Measurements from ENCODE around the gene RYR2. TPM values are rescaled to one million over a fixed set of nuclear protein-coding genes. Genes with fewer than 3 reads are reported as not detected.

RYR2 gene
- total RNA-seq, 1 donor from 2014 or later = 0.90 TPM

DNA sequence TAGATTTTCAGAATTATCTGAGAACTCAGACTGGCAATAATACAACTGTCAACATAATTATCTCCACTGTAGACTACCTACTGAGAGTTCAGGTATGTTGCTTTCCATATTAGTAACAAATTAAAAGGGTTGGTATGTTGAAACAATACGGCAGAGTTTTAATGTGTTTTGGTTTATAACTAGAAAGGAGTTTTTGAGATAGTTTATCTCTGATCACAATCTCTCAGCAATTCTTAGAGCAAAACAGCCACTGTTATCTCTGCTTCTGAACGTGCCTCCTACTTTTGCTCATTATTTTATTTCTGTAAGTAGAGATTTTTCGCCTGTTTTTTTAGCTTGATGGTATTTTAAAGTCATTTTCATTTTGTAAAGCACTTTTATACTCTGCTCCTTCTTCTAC, 730.0 kb downstream of the RYR2 start:
- Histone ChIP-seq H3K36me3 (no peaks in the 10 kb centered on the region), H3K4me1 (no peaks in the 10 kb centered on the region), H3K27me3 (no peaks in the 10 kb centered on the region), H4K20me1 (ENCODE audit: low read depth) (no peaks in the 10 kb centered on the region), H3K79me2 (ENCODE audit: low read depth) (no peaks in the 10 kb centered on the region), H3K27ac (no peak overlapping the region), H3K9ac (no peak overlapping the region), H2AFZ (replicated peaks) (no peak overlapping the region), H3K4me3 (no peak overlapping the region), H3K4me2 (no peak overlapping the region), H3K9me3 (ENCODE audit: low read depth) (no peaks in the 10 kb centered on the region), H3F3A (ENCODE audit: low read depth) (no peaks in the 10 kb centered on the region)
- H3K36me3 Mint-ChIP-seq = no peaks in the 10 kb centered on the region
- H3K4me1 Mint-ChIP-seq = no peaks in the 10 kb centered on the region
- no peak overlapping the region for H3K27ac Mint-ChIP-seq
- H3K27me3 Mint-ChIP-seq (ENCODE audit: insufficient read depth, low read depth) = peaks cover 3% of the 10 kb centered on the region
- no peak overlapping the region for H3K4me3 Mint-ChIP-seq
- DNase-seq (ENCODE audit: low spot score) = no peak
- H3K9me3 Mint-ChIP-seq = no peaks in the 10 kb centered on the region
- TF ChIP-seq, protein P1, sequence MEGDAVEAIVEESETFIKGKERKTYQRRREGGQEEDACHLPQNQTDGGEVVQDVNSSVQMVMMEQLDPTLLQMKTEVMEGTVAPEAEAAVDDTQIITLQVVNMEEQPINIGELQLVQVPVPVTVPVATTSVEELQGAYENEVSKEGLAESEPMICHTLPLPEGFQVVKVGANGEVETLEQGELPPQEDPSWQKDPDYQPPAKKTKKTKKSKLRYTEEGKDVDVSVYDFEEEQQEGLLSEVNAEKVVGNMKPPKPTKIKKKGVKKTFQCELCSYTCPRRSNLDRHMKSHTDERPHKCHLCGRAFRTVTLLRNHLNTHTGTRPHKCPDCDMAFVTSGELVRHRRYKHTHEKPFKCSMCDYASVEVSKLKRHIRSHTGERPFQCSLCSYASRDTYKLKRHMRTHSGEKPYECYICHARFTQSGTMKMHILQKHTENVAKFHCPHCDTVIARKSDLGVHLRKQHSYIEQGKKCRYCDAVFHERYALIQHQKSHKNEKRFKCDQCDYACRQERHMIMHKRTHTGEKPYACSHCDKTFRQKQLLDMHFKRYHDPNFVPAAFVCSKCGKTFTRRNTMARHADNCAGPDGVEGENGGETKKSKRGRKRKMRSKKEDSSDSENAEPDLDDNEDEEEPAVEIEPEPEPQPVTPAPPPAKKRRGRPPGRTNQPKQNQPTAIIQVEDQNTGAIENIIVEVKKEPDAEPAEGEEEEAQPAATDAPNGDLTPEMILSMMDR (IDR thresholded peaks at IDR 0.05) = no peak
- TF ChIP-seq EZH2phosphoT487 (IDR thresholded peaks at IDR 0.05) (no peak), EZH2 (IDR thresholded peaks at IDR 0.05) (no peak)

DNA sequence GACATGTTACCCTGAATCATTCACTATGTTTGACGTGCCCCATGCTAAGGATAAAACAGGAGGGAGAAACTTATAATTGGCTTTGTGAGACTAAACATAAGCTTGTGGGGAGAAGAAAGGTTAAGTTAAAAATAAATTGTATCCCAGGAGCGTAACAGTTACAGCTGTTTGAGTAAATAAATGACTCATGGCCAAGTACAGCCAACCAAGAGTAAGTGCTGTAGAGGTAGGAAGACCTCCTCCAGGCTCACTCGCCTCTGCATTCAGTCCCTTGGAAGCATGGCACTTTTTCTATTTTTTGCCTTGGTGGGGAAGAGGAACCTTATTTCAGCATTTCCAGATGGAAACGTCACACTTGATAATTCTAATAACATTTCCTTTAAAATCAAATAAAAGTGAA, 732.3 kb downstream of the RYR2 start:
- Histone ChIP-seq H3K4me1 (no peaks in the 10 kb centered on the region), H3K27me3 (no peaks in the 10 kb centered on the region), H3K4me3 (no peak overlapping the region), H3K79me2 (ENCODE audit: low read depth) (no peaks in the 10 kb centered on the region), H3K27ac (no peak overlapping the region), H2AFZ (replicated peaks) (no peak overlapping the region), H3K36me3 (no peaks in the 10 kb centered on the region), H3K4me2 (no peak overlapping the region), H3K9ac (no peak overlapping the region), H3F3A (ENCODE audit: low read depth) (no peaks in the 10 kb centered on the region), H3K9me3 (ENCODE audit: low read depth) (no peaks in the 10 kb centered on the region), H4K20me1 (ENCODE audit: low read depth) (no peaks in the 10 kb centered on the region)
- no peak for TF ChIP-seq EZH2phosphoT487 (IDR thresholded peaks at IDR 0.05)
- TF ChIP-seq, protein P1 (IDR thresholded peaks at IDR 0.05) = no peak
- TF ChIP-seq EZH2 (IDR thresholded peaks at IDR 0.05) = no peak
- no peak for DNase-seq (ENCODE audit: low spot score)
- H3K27me3 Mint-ChIP-seq (ENCODE audit: insufficient read depth, low read depth) = peaks cover 3% of the 10 kb centered on the region
- H3K36me3 Mint-ChIP-seq = no peaks in the 10 kb centered on the region
- no peaks in the 10 kb centered on the region for H3K9me3 Mint-ChIP-seq
- H3K27ac Mint-ChIP-seq = no peak overlapping the region
- no peak overlapping the region for H3K4me3 Mint-ChIP-seq
- H3K4me1 Mint-ChIP-seq = no peaks in the 10 kb centered on the region

DNA sequence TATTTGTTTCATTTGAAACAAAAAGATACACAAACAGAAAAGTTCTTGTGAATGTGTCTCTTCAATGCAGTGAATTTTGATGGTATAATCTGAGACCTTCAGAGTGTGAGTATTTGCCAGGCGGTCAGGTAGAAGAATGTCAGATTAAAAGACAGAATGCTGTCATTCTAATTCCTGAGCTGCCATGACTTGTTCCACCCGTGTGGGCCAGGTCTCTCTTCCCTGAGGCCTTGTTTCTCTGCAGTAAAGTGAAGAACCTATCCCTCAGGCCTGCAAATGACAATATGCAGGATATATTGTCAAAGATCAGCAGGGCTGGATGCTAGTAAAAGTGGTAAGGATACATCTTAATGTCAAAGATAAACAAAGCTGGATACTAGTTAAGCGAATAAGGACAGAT, 737.4 kb downstream of the RYR2 start:
- H4K20me1 ChIP-seq (ENCODE audit: low read depth) = no peaks in the 10 kb centered on the region
- H3K27ac ChIP-seq = no peak overlapping the region
- H3K9ac ChIP-seq = no peak overlapping the region
- H3K9me3 Mint-ChIP-seq = no peaks in the 10 kb centered on the region
- no peaks in the 10 kb centered on the region for H3K79me2 ChIP-seq (ENCODE audit: low read depth)
- no peaks in the 10 kb centered on the region for H3K27me3 ChIP-seq
- no peak overlapping the region for H2AFZ ChIP-seq (replicated peaks)
- no peak overlapping the region for H3K27ac Mint-ChIP-seq
- no peak overlapping the region for H3K4me3 ChIP-seq
- H3K4me1 ChIP-seq = no peaks in the 10 kb centered on the region
- no peaks in the 10 kb centered on the region for H3K9me3 ChIP-seq (ENCODE audit: low read depth)
- no peaks in the 10 kb centered on the region for H3F3A ChIP-seq (ENCODE audit: low read depth)
- DNase-seq (ENCODE audit: low spot score) = no peak
- no peak overlapping the region for H3K4me3 Mint-ChIP-seq
- no peaks in the 10 kb centered on the region for H3K36me3 ChIP-seq
- no peaks in the 10 kb centered on the region for H3K4me1 Mint-ChIP-seq
- H3K27me3 Mint-ChIP-seq (ENCODE audit: insufficient read depth, low read depth) = peaks cover 4% of the 10 kb centered on the region
- H3K4me2 ChIP-seq = no peak overlapping the region
- TF ChIP-seq, protein P1 (IDR thresholded peaks at IDR 0.05) = no peak
- TF ChIP-seq EZH2phosphoT487 (IDR thresholded peaks at IDR 0.05) = no peak
- no peak for TF ChIP-seq EZH2 (IDR thresholded peaks at IDR 0.05)
- no peaks in the 10 kb centered on the region for H3K36me3 Mint-ChIP-seq
